Astrocyte of the cerebellum (primary cell): ENCODE measurements around the gene SLC7A1.

ENCODE experiments used
- DNase-seq: peaks from one replicate; pipeline ENCODE4 v3.0.0-alpha.2; 2011; ENCODE audit warnings: low read depth
- H3K4me3 ChIP-seq: 2 replicates; pipeline ENCODE4 v1.5.1; 2011; ENCODE audit warnings: mild to moderate bottlenecking, low read depth, low read length, moderate library complexity
- in situ Hi-C: cut with HindIII; loops from 2 replicates; pipeline ENCODE4 v1.10.0; 2017; ENCODE audit warnings: low sequenced_read_pairs
- TF ChIP-seq, protein P1 (sequence below): IDR thresholded peaks from 2 replicates; pipeline ENCODE4 v1.5.1; 2012; ENCODE audit warnings: low read length, low read depth, moderate library complexity, mild to moderate bottlenecking; ENCODE audit errors: missing control alignments

The SLC7A1 gene

DNA sequence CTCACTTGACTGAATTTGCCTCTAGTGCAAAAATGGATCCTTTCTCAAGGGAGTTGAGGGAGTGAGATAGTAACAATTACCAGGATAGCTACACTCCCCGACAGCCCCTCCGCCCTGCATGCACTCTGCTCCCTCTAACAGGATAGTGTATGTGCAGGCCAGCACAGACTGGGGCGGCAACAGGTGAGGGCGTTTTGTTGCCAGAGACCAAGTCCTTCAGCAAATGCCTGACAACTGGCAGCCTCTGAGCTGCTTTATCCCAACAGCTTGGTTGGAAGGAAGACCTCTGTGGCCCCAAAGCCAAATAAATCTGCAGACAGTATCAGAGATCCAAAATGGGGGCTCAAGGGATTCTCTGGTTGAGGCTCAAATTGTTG is 86.6 kb downstream of the SLC7A1 start:
- TF ChIP-seq, protein P1, sequence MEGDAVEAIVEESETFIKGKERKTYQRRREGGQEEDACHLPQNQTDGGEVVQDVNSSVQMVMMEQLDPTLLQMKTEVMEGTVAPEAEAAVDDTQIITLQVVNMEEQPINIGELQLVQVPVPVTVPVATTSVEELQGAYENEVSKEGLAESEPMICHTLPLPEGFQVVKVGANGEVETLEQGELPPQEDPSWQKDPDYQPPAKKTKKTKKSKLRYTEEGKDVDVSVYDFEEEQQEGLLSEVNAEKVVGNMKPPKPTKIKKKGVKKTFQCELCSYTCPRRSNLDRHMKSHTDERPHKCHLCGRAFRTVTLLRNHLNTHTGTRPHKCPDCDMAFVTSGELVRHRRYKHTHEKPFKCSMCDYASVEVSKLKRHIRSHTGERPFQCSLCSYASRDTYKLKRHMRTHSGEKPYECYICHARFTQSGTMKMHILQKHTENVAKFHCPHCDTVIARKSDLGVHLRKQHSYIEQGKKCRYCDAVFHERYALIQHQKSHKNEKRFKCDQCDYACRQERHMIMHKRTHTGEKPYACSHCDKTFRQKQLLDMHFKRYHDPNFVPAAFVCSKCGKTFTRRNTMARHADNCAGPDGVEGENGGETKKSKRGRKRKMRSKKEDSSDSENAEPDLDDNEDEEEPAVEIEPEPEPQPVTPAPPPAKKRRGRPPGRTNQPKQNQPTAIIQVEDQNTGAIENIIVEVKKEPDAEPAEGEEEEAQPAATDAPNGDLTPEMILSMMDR: no peak
- no peak overlapping the region for H3K4me3 ChIP-seq
- no peak for DNase-seq
- in situ Hi-C loops: no loop called here

DNA sequence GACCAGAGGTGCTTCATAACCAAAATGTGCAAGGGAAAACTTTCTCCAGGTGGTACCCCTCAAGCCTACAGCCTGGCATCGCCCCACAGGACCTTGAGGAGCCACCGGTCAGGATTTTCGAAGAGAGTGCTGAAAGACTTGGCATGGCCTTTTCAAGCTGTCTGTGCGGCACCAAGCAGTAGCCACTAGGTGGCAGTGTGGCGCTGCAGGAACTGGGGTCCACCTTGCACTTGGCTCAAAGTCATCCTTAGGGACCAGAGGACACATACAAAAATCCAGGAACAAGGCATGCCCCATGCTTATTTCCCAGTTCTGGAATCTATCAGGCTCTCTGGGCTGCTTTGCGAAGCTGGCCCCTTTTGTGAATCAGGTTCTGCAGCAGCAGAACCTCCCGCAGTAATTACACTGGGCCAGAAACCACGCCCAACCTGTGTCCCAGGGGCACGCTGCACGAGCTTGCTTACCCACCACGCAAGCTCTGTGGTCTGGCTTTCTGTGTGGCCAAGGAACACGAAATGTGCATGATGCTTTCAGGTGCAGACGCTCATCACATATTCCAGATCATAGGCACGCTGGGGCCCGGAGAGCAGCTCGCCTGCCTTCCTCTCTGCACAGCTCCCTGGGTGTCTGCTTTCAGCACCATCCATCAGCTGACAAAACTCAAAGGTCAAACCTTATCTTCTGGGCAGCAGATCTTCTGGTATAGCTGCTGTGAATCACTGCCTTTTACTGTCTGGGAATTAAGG is 87.2 kb downstream of the SLC7A1 start:
- DNase-seq: peak; percentile 79
- in situ Hi-C loops: no loop called here
- no peak overlapping the region for H3K4me3 ChIP-seq
- TF ChIP-seq, protein P1: peak; percentile 96

DNA sequence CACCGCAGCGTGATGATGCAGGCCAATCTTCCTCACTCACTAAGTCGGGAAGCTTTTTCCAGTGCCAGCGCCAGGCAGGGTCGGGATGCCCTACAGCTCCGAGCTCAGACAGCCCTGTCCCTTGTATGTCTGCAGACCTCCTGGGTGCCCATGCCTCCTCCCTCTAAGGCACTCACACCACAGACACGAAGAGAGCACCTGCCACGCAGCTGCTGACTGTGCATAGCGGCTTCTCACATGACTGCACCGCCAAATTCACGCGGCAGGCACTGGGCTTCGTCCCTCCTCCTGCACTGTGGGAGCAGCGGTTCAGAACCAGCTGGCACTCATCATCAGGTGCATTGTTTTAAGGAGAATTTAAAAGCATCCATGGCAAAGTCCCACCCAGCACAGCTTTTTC is 88.1 kb downstream of the SLC7A1 start:
- in situ Hi-C loops: no loop called here
- no peak overlapping the region for H3K4me3 ChIP-seq
- TF ChIP-seq, protein P1: no peak
- no peak for DNase-seq

DNA sequence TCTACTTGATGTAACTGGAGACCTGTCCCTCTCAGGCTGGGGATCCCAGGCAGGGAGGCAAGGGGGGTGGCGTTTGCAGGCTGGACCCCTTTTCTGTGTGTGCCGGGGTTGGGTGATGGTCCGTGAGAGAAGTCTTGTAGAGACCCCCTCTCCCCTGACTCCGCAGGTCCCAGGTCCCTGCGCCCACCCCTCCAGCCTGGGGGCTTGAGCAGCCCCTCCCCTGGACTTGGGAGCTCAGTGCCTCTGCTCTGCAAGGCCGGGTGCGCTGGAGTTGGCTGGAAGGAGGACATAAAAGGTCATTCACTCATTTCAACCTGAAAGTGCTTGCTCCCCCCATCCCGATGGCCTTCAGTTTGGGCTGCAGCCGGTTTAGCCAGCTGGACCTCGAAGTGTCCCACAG is 89.5 kb downstream of the SLC7A1 start:
- no peak overlapping the region for H3K4me3 ChIP-seq
- TF ChIP-seq, protein P1: no peak
- in situ Hi-C loops: no loop called here
- no peak for DNase-seq

DNA sequence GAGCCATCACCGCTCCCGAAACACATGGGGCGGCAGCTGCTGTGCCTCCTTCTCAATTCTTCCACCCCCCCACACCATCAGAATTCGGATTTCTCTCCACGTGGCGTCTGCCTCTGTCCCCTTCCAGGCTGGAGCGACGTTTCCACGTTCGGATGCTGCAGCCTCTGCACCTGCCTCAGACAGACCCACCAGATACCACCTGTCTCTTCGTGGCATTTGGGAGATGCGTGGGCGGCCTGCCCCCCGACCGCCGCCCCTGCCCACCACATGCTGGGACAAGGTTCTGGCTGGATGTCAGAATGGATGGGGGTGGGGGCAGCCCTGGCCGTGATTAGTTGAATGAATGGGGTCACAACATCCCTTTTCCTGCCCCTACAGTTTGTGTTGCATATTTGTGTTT is 90.0 kb downstream of the SLC7A1 start:
- TF ChIP-seq, protein P1: no peak
- no peak for DNase-seq
- in situ Hi-C loops: no loop called here
- no peak overlapping the region for H3K4me3 ChIP-seq

DNA sequence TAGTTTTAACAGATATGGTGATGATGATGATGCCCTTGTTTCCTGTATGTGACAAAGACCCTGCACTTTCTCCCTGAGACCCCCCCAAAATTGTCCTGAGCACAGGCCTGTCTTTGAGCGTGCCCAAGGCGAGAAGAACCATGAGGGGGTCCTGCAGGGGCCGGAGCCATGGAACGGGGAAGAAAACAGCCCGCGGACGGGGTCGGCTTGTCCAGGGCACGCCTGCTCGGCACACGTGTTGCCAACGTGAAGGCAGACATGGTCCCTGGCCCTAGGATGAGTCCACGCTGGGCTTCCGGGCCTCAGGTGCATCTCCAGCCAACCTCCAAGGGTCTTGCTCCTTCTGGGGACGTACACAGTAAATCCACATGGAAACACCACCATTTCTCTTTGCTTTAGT is 90.8 kb downstream of the SLC7A1 start:
- in situ Hi-C loops: no loop called here
- TF ChIP-seq, protein P1: no peak

More for the DNA sequence above, 90.8 kb downstream of the SLC7A1 start:
- H3K4me3 ChIP-seq: no peak overlapping the region
- no peak for DNase-seq
